NCI-H460 (cell line): ENCODE data around the gene FAM98A. TPM values are rescaled to one million over a fixed set of nuclear protein-coding genes. Genes with fewer than 3 reads are reported as not detected.

Experiments
- DNase-seq: peaks from one replicate; pipeline ENCODE4 v3.0.0-alpha.2; 2016; ENCODE audit warnings: low read depth; ENCODE audit errors: extremely low read depth
- polyA plus RNA-seq: library from polyadenylated mRNA; depleted of rRNA; stranded (reverse); fragments of >200 nt; gene quantifications from 2 replicates; pipeline ENCODE4 v1.2.3, GENCODE V29; 2014; cell fraction: nucleus; rRNA removed
- total RNA-seq: library from RNA; depleted of rRNA; stranded (reverse); fragments of >200 nt; shearing (Covaris generic); gene quantifications from 2 replicates; pipeline ENCODE4 v1.2.3, GENCODE V29; 2014; rRNA removed

The FAM98A gene
- 16.4 and 20.8 TPM in 2 replicates for total RNA-seq
- 15.7 and 26.7 TPM in 2 replicates for polyA plus RNA-seq

DNA sequence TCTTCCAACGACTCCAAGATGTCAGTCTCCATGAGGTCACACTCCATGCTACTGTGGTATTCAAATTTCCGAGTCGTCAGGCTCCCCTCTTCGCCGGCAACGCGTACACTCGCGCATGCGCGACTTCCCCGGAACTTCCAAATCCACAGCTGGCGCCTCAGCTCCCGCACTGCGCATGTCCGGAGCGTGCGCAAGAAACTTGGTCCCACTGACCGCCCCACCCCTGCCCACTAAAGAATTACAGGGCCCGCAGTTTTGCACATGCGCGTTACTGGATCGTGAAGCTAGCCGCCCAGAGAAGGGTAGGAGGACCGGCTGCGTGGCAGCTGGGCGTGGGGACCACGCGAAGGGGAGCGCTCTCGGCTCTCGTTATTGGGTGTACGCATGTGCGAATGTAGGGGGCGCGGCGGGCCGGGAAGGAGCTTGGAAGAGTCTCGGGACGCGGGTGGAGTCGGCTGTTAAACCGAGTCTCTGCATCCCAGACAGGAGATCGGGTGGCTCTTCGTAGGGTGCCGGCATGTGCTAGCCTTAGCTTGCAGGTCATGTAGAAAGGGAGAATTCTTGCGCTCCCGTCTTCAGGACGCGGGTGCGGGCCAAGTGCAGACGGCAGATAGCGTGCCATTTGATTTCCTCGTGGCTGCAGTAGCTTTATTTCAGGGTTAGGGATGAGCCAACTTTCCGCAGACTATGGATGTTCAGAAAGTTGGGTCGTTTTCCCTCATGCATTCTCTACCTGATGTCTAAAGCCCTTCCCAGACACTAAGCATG lies at the start of gene FAM98A:
FAM98A (minus strand) TSS at position 125 of the 768 bp plus-strand sequence; CDS start at position 47, 78 bp downstream.
- peak; percentile 99 for DNase-seq

- no peak for DNase-seq
Observed at GRCh38 chr2:33645861-33646260, 46.8 kb upstream of the FAM98A start.

- no peak for DNase-seq
Observed at GRCh38 chr2:33644215-33644614, 45.1 kb upstream of the FAM98A start.

GRCh38 chr2:33636001-33636400 lies 36.9 kb upstream of the FAM98A start:
- DNase-seq: no peak

GRCh38 chr2:33634261-33634910 lies 35.3 kb upstream of the FAM98A start:
- DNase-seq: no peak

DNA sequence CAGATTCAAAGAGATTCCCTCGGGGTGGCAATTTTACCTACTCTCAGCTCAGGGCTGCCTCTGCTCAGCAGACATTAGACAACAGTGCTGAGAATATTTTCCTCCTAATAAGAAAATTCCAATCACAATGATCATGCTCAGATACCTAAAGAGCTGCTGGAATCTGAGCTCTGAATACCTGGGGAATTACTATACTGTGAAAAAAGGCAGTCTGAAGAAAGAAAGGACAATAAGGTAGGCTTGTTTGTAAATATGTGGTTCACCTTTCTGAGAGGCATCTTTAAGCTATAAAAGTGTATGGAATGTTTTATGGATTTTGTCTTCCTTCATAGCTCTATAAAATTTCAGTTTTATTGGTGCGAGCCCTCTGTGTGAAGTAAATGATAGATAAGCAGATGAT lies 34.2 kb upstream of the FAM98A start:
- no peak for DNase-seq

GRCh38 chr2:33632831-33633230 lies 33.7 kb upstream of the FAM98A start:
- DNase-seq: no peak

GRCh38 chr2:33628031-33628827 lies 29.1 kb upstream of the FAM98A start:
- no peak for DNase-seq

DNA sequence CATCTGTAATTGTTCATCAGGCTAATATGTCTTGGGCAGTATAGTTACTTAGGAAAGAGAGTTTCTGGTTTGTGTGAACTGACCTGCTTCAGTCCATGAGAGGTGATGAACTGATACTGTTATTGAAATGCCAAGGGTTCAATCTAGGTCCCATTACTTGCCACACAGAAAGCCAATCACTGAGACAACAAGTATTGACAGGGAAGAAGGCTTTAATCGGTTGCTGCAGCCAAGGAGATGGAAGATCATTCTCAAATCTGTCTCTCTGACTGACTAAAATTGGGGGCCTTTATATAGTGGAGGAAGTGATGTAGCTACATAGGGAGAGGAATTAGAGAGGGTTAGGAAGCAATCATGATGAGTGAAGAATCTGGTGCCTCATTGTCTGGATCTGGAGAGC lies 19.9 kb upstream of the FAM98A start:
- DNase-seq: no peak

DNA sequence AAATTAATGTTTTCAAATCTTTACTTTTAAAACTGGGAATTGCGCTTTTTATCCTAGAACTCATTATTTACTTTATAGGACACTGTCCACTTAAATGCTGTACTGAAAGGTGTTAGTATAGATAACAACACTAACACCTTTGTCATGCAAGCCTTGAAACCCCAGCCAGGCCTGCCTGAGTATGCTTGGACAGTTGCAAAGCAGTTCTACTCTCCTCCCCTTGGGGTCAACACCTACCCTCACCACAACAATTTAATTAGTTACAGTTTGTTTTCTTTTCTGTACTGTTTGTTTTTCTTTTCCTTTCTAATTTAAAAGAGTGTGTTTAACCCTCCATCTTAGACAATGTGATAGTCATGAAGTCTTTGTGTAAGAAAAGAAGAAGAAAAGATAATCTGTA lies 18.9 kb upstream of the FAM98A start:
- DNase-seq: no peak

- DNase-seq: no peak
Observed at GRCh38 chr2:33617401-33617800, 18.3 kb upstream of the FAM98A start.

GRCh38 chr2:33616873-33617272 lies 17.8 kb upstream of the FAM98A start:
- no peak for DNase-seq

DNA sequence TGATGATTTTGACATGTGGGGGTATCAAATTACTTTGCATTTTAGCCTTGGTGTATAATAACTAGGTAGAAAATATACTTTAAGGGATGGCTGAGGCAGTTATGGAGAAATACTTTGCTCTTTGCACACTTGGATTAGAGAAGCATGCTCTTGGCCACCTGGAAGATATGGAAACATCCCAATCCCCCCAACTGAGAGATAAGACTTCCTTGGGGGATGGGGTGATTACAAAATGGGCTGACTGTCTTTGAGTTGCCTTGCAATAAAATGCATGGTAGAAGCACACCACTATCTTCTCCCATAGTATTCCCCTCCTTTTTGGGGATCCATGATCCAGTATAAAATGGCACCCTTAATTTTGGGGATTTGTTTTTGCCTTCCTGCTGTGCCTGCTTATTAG lies 15.1 kb upstream of the FAM98A start:
- no peak for DNase-seq

GRCh38 chr2:33607905-33608304 lies 8.8 kb upstream of the FAM98A start:
- DNase-seq: no peak

- no peak for DNase-seq
Observed at GRCh38 chr2:33607251-33607721, 8.2 kb upstream of the FAM98A start.

- DNase-seq: no peak
Observed at GRCh38 chr2:33606622-33607021, 7.5 kb upstream of the FAM98A start.

GRCh38 chr2:33606100-33606499 lies 7.0 kb upstream of the FAM98A start:
- no peak for DNase-seq

- DNase-seq: no peak
Observed at GRCh38 chr2:33605056-33605455, 6.0 kb upstream of the FAM98A start.

GRCh38 chr2:33603416-33603815 lies 4.3 kb upstream of the FAM98A start:
- DNase-seq: no peak

- DNase-seq: no peak
Observed at GRCh38 chr2:33602201-33602830, 3.2 kb upstream of the FAM98A start.

DNA sequence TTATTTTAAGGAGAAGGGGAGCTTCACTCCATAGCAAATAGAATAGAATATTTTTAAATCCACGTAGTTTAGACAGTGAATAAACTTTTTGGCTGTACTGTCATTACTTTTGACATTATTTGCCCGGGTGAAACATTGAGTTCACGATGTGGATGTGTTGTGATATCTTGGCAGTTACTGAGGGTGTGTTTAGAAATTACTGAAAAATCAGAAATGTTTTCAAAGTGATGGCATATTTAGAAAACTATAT lies 769 bp upstream of the FAM98A start:
- no peak for DNase-seq
